PFSK-1 (cell line): Measurements from ENCODE around the gene FAM83C.

Source experiments
- POLR2AphosphoS5 ChIP-seq: IDR thresholded peaks from 2 replicates; pipeline ENCODE4 v1.6.1; 2012; ENCODE audit warnings: low read depth, mild to moderate bottlenecking, control low read depth, low read length, moderate library complexity
- TAF1 ChIP-seq: IDR thresholded peaks from 2 replicates; pipeline ENCODE4 v1.6.1; 2012; ENCODE audit warnings: low read length, control low read depth, borderline replicate concordance; ENCODE audit not compliant: insufficient read depth
- TF ChIP-seq, protein P1 (sequence below), 2 experiments: IDR thresholded peaks; 2 replicates each; pipeline versions ENCODE4 v1.6.1 to v1.8.0; 2011 to 2012; ENCODE audit warnings: low read depth in 2 of 2, low read length in 2 of 2, control low read depth in 1 of 2, inconsistent platforms in 1 of 2, mild to moderate bottlenecking in 1 of 2, moderate library complexity in 1 of 2; ENCODE audit not compliant: insufficient read depth in 1 of 2

GRCh38 chr20:35263532-35264341, 28.5 kb downstream of the FAM83C start:
- TF ChIP-seq, protein P1, sequence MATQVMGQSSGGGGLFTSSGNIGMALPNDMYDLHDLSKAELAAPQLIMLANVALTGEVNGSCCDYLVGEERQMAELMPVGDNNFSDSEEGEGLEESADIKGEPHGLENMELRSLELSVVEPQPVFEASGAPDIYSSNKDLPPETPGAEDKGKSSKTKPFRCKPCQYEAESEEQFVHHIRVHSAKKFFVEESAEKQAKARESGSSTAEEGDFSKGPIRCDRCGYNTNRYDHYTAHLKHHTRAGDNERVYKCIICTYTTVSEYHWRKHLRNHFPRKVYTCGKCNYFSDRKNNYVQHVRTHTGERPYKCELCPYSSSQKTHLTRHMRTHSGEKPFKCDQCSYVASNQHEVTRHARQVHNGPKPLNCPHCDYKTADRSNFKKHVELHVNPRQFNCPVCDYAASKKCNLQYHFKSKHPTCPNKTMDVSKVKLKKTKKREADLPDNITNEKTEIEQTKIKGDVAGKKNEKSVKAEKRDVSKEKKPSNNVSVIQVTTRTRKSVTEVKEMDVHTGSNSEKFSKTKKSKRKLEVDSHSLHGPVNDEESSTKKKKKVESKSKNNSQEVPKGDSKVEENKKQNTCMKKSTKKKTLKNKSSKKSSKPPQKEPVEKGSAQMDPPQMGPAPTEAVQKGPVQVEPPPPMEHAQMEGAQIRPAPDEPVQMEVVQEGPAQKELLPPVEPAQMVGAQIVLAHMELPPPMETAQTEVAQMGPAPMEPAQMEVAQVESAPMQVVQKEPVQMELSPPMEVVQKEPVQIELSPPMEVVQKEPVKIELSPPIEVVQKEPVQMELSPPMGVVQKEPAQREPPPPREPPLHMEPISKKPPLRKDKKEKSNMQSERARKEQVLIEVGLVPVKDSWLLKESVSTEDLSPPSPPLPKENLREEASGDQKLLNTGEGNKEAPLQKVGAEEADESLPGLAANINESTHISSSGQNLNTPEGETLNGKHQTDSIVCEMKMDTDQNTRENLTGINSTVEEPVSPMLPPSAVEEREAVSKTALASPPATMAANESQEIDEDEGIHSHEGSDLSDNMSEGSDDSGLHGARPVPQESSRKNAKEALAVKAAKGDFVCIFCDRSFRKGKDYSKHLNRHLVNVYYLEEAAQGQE (IDR thresholded peaks at IDR 0.05; ENCODE audit: insufficient read depth in 1 of 2, low read depth in 2 of 2, low read length in 2 of 2): no peak
- TF ChIP-seq POLR2AphosphoS5 (no peak), TAF1 (no peak)
